ENCODE results near the gene KIF12. TPM values are rescaled to one million over a fixed set of nuclear protein-coding genes. Genes with fewer than 3 reads are reported as not detected.

Gene KIF12
- total and polyA plus RNA-seq, 2 of the 13 experiments (the other 11 are each of a cell fraction or from before 2014, with no cell fraction given), result 1.8 to 12.5 TPM

DNA sequence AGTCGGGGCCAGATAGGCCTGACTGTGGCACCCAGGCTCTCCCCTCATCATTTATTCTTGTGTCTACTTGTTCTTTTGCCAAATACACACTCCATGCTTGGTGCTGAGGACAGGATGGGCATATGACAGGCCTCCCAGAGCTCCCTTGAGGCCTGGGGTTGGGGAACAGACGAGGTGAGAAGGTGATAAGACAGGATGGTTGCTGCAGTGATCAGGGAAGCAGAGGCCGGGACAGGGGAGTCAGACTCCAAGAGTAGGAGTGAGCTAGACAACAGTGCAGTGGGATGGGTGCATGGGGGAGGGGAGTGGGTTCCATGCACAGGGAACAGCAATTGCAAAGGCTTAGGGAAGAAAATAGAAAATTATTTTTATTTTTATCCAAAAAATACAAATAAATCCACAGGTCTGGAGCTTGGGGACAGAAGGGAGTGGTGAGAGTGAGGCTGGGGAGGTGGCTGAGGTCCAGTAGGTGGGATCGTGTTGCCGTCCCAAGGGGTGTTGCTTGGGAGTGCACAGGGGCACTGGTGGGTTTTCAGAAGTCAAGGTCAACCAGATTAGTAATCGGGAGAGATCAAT lies 17.6 kb downstream of the KIF12 start (continued):
- TF ChIP-seq, protein P1, sequence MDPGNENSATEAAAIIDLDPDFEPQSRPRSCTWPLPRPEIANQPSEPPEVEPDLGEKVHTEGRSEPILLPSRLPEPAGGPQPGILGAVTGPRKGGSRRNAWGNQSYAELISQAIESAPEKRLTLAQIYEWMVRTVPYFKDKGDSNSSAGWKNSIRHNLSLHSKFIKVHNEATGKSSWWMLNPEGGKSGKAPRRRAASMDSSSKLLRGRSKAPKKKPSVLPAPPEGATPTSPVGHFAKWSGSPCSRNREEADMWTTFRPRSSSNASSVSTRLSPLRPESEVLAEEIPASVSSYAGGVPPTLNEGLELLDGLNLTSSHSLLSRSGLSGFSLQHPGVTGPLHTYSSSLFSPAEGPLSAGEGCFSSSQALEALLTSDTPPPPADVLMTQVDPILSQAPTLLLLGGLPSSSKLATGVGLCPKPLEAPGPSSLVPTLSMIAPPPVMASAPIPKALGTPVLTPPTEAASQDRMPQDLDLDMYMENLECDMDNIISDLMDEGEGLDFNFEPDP (CRISPR knock-in tag; conservative IDR thresholded peaks at IDR 0.05), result 0 out of 2 replicates have a peak, but pooled peaks have one; percentile 46
- TF ChIP-seq ZNF777 (CRISPR knock-in tag; IDR thresholded peaks at IDR 0.05) (peak; percentile 32; the same call in 1 of the 2 replicates), GFI1 (CRISPR knock-in tag; IDR thresholded peaks at IDR 0.05; ENCODE audit: borderline replicate concordance) (no peak), ZNF878 (CRISPR knock-in tag; IDR thresholded peaks at IDR 0.05) (no peak), ZC3H4 (CRISPR knock-in tag; IDR thresholded peaks at IDR 0.05; ENCODE audit: borderline replicate concordance) (peak; percentile 83; the same call in 1 of the 2 replicates), ZFP1 (CRISPR knock-in tag; IDR thresholded peaks at IDR 0.05) (no peak; the same call in 1 of the 2 replicates), HNRNPL (IDR thresholded peaks at IDR 0.05; ENCODE audit: low read depth, low read length) (no peak), ZNF790 (CRISPR knock-in tag; IDR thresholded peaks at IDR 0.05; ENCODE audit: borderline replicate concordance) (no peak), KAT8 (CRISPR knock-in tag; IDR thresholded peaks at IDR 0.05) (no peak; the same call in 1 of the 2 replicates), ZNF768 (CRISPR knock-in tag; IDR thresholded peaks at IDR 0.05) (no peak), MED8 (CRISPR knock-in tag; IDR thresholded peaks at IDR 0.05; ENCODE audit: insufficient replicate concordance) (no peak), ZFP37 (CRISPR knock-in tag; IDR thresholded peaks at IDR 0.05; ENCODE audit: borderline replicate concordance) (no peak), ASH2L (IDR thresholded peaks at IDR 0.05; ENCODE audit: insufficient read length, low read depth, low read length) (peak; percentile 27), TGIF2 (CRISPR knock-in tag; IDR thresholded peaks at IDR 0.05) (no peak), ZNF329 (CRISPR knock-in tag; IDR thresholded peaks at IDR 0.05; ENCODE audit: low read depth) (no peak), HNRNPK (IDR thresholded peaks at IDR 0.05; ENCODE audit: low read depth, low read length, poor library complexity, severe bottlenecking) (no peak), KLF6 (CRISPR knock-in tag; IDR thresholded peaks at IDR 0.05) (no peak), ZNF629 (CRISPR knock-in tag; conservative IDR thresholded peaks at IDR 0.05) (no peak), POLR2A (IDR thresholded peaks at IDR 0.05; ENCODE audit: insufficient read depth in 1 of 2, low read depth in 2 of 2, low read length in 2 of 2) (peak in 1 of 2 experiments; percentile 54; a peak in 2 of 4 replicates), ZNF557 (CRISPR knock-in tag; IDR thresholded peaks at IDR 0.05) (peak; percentile 79; the same call in 1 of the 2 replicates), POLR2AphosphoS5 (IDR thresholded peaks at IDR 0.05; ENCODE audit: low read depth, low read length) (peak; percentile 48; the same call in 1 of the 2 replicates), HDAC1 (CRISPR knock-in tag; IDR thresholded peaks at IDR 0.05) (no peak), HNF4A (CRISPR knock-in tag; IDR thresholded peaks at IDR 0.05) (no peak), ZNF766 (CRISPR knock-in tag; IDR thresholded peaks at IDR 0.05; ENCODE audit: borderline replicate concordance) (0 out of 2 replicates have a peak, but pooled peaks have one; percentile 20), KMT2B (CRISPR knock-in tag; IDR thresholded peaks at IDR 0.05) (no peak), ZNF546 (CRISPR knock-in tag; conservative IDR thresholded peaks at IDR 0.05) (no peak)
- TF ChIP-seq, protein P2, sequence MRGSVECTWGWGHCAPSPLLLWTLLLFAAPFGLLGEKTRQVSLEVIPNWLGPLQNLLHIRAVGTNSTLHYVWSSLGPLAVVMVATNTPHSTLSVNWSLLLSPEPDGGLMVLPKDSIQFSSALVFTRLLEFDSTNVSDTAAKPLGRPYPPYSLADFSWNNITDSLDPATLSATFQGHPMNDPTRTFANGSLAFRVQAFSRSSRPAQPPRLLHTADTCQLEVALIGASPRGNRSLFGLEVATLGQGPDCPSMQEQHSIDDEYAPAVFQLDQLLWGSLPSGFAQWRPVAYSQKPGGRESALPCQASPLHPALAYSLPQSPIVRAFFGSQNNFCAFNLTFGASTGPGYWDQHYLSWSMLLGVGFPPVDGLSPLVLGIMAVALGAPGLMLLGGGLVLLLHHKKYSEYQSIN (CRISPR knock-in tag; IDR thresholded peaks at IDR 0.05; ENCODE audit: borderline replicate concordance), result no peak
- TF ChIP-seq, protein P3, sequence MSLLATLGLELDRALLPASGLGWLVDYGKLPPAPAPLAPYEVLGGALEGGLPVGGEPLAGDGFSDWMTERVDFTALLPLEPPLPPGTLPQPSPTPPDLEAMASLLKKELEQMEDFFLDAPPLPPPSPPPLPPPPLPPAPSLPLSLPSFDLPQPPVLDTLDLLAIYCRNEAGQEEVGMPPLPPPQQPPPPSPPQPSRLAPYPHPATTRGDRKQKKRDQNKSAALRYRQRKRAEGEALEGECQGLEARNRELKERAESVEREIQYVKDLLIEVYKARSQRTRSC (CRISPR knock-in tag; IDR thresholded peaks at IDR 0.05; ENCODE audit: low read depth), result no peak
- TF ChIP-seq, protein P4, sequence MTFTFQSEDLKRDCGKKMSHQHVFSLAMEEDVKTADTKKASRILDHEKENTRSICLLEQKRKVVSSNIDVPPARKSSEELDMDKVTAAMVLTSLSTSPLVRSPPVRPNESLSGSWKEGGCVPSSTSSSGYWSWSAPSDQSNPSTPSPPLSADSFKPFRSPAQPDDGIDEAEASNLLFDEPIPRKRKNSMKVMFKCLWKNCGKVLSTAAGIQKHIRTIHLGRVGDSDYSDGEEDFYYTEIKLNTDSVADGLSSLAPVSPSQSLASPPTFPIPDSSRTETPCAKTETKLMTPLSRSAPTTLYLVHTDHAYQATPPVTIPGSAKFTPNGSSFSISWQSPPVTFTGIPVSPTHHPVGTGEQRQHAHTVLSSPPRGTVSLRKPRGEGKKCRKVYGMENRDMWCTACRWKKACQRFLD (CRISPR knock-in tag; IDR thresholded peaks at IDR 0.05; ENCODE audit: borderline replicate concordance), result 0 out of 2 replicates have a peak, but pooled peaks have one; percentile 11
